ENCODE results near the gene CBLB.

GRCh38 chr3:105822171-105823123 lies 46.4 kb downstream of the CBLB start:
- TF ChIP-seq, protein P1, sequence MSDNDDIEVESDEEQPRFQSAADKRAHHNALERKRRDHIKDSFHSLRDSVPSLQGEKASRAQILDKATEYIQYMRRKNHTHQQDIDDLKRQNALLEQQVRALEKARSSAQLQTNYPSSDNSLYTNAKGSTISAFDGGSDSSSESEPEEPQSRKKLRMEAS (IDR thresholded peaks at IDR 0.05), result no peak
- no peak for TF ChIP-seq POLR2A (IDR thresholded peaks at IDR 0.05; ENCODE audit: low read length)
- TF ChIP-seq USF2 (IDR thresholded peaks at IDR 0.05), result no peak
- no peak for TF ChIP-seq CTCF (IDR thresholded peaks at IDR 0.05)
- TF ChIP-seq SREBF2 (IDR thresholded peaks at IDR 0.05), result no peak
- TF ChIP-seq ESRRA (IDR thresholded peaks at IDR 0.05; ENCODE audit: borderline replicate concordance, low read length), result no peak
- TF ChIP-seq PBX3 (IDR thresholded peaks at IDR 0.05), result no peak
- TF ChIP-seq RFX5 (IDR thresholded peaks at IDR 0.05), result no peak
- no peak for TF ChIP-seq E2F6 (IDR thresholded peaks at IDR 0.05; ENCODE audit: borderline replicate concordance, low read depth)
- no peak for TF ChIP-seq ELK1 (IDR thresholded peaks at IDR 0.05; ENCODE audit: low read depth, low read length)
- TF ChIP-seq RAD21 (conservative IDR thresholded peaks at IDR 0.05 in 1 of 2, IDR thresholded peaks at IDR 0.05 in 1 of 2), result no peak
- no peak for TF ChIP-seq CBX2 (IDR thresholded peaks at IDR 0.05; ENCODE audit: borderline replicate concordance, low read depth)
- TF ChIP-seq, protein P2, sequence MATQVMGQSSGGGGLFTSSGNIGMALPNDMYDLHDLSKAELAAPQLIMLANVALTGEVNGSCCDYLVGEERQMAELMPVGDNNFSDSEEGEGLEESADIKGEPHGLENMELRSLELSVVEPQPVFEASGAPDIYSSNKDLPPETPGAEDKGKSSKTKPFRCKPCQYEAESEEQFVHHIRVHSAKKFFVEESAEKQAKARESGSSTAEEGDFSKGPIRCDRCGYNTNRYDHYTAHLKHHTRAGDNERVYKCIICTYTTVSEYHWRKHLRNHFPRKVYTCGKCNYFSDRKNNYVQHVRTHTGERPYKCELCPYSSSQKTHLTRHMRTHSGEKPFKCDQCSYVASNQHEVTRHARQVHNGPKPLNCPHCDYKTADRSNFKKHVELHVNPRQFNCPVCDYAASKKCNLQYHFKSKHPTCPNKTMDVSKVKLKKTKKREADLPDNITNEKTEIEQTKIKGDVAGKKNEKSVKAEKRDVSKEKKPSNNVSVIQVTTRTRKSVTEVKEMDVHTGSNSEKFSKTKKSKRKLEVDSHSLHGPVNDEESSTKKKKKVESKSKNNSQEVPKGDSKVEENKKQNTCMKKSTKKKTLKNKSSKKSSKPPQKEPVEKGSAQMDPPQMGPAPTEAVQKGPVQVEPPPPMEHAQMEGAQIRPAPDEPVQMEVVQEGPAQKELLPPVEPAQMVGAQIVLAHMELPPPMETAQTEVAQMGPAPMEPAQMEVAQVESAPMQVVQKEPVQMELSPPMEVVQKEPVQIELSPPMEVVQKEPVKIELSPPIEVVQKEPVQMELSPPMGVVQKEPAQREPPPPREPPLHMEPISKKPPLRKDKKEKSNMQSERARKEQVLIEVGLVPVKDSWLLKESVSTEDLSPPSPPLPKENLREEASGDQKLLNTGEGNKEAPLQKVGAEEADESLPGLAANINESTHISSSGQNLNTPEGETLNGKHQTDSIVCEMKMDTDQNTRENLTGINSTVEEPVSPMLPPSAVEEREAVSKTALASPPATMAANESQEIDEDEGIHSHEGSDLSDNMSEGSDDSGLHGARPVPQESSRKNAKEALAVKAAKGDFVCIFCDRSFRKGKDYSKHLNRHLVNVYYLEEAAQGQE (IDR thresholded peaks at IDR 0.05), result no peak
- TF ChIP-seq CHD4 (IDR thresholded peaks at IDR 0.05; ENCODE audit: borderline replicate concordance), result no peak

All from A549 (cell line).